ENCODE measurements around the gene SHD.
"Not testable (repeated sequence)": the region's sequence is repeated elsewhere in the genome, so short reads cannot be mapped to it uniquely, and the experiment has no call there.

Gene SHD

DNA sequence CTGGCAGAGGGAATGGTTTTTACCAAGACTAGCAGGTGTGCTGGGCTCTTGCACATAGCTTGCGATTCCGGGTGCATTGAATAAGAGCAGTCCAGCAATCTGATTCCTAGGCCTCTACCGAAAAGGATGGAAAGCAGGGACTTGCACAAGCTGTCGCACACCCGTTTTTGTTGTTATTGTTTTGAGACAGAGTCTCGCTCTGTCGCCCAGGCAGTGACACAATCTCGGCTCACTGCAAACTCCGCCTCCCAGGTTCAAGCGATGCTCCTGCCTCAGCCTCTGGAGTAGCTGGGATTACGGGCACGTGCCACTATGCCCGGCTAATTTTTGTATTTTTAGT, 44.2 kb upstream of the SHD start:
- TF ChIP-seq, protein P1, sequence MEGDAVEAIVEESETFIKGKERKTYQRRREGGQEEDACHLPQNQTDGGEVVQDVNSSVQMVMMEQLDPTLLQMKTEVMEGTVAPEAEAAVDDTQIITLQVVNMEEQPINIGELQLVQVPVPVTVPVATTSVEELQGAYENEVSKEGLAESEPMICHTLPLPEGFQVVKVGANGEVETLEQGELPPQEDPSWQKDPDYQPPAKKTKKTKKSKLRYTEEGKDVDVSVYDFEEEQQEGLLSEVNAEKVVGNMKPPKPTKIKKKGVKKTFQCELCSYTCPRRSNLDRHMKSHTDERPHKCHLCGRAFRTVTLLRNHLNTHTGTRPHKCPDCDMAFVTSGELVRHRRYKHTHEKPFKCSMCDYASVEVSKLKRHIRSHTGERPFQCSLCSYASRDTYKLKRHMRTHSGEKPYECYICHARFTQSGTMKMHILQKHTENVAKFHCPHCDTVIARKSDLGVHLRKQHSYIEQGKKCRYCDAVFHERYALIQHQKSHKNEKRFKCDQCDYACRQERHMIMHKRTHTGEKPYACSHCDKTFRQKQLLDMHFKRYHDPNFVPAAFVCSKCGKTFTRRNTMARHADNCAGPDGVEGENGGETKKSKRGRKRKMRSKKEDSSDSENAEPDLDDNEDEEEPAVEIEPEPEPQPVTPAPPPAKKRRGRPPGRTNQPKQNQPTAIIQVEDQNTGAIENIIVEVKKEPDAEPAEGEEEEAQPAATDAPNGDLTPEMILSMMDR (conservative IDR thresholded peaks at IDR 0.05; ENCODE audit: control insufficient read depth, insufficient read depth, low read depth, low read length), result no peak
- H3K4me3 ChIP-seq (ENCODE audit: control insufficient read depth, low read depth, low read length), result no peak overlapping the region
- DNase-seq (ENCODE audit: low read depth), result no peak

DNA sequence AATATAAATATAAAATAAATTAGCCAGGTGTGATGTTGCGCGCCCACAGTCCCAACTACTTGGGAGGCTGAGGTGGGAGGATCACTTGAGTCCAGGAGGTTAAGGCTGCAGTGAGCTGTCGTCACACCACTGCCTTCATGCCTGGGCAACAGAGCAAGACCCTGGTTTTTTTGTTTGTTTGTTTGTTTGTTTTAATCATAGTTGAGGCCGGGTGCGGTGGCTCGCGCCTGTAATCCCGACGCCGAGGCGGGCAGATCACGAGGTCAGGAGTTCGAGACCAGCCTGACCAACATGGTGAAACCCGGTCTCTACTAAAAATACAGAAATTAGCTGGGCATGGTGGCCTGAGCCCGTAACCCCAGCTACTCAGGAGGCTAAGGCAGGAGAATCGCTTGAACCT, 41.6 kb upstream of the SHD start:
- DNase-seq (ENCODE audit: low read depth); H3K4me3 ChIP-seq (ENCODE audit: control insufficient read depth, low read depth, low read length): not testable (repeated sequence)

- TF ChIP-seq, protein P1 (conservative IDR thresholded peaks at IDR 0.05; ENCODE audit: control insufficient read depth, insufficient read depth, low read depth, low read length), result no peak
- no peak overlapping the region for H3K4me3 ChIP-seq (ENCODE audit: control insufficient read depth, low read depth, low read length)
- DNase-seq (ENCODE audit: low read depth), result no peak
Measured at GRCh38 chr19:4238831-4239230, 40.2 kb upstream of the SHD start.

- TF ChIP-seq, protein P1 (conservative IDR thresholded peaks at IDR 0.05; ENCODE audit: control insufficient read depth, insufficient read depth, low read depth, low read length), result no peak
- DNase-seq (ENCODE audit: low read depth), result no peak
Measured at GRCh38 chr19:4241824-4242430, 37.1 kb upstream of the SHD start.

DNA sequence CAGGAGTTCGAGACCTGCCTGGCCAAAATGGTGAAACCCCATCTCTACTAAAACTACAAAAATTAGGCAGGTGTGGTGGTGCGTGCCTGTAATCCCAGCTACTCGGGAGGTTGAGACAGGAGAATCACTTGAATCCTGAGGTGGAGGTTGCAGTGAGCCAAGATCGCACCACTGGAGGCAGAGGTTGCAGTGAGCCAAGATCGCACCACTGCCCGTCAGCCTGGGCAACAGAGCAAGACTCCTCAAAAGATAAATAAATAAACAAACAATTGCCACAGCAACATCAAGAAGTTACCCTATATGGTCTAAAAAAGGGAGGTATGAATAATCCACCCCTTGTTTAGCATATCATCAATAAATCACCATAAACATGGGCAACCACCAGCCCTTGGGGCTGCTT, 33.1 kb upstream of the SHD start:
- H3K4me3 ChIP-seq (ENCODE audit: control insufficient read depth, low read depth, low read length), result not testable (repeated sequence)

More at GRCh38 chr19:4241824-4242430, 37.1 kb upstream of the SHD start:
- no peak overlapping the region for H3K4me3 ChIP-seq (ENCODE audit: control insufficient read depth, low read depth, low read length)

DNA sequence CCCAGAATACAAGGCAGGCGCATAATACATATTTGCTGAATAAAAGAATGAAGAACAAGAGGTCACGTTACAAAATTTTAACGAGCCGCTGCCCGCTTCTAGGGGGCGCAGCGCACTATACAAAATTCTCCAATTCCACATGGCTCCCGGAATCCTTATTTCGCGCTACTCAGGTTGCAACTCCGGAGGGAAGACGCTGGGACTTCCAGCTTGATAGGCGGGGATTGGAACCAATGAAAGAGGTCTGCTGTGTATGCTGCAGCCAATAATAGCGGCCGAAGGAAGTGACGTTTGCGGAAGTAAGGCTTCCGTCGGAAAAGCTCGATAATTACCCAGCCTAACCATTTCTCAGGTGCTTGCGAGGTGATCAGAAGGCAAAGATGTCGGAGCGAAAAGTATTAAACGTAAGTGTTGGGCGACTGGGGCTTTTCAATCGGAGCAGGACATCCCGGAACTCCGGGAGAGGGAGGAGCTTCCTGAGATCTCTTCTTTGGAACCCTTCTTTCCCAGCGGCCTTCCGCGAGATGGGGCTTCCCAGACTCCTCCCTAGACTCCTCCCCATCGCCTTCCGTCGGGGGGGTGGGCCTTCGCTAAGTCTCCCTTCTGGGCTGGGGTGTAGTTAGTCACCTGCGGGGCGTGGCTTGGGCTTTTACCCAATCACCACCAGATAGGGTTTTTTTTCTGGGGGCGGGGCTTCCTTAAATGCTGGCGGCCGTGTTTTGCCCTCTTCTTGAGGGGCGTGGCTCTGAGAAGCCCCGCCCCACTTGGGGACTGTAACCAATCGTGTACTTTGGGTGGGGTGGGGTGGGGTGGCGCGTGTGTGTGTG, 32.1 kb upstream of the SHD start, which contains the start of gene YJU2:
Gene YJU2, plus strand, starts transcription at position 314 of the 827 bp plus-strand sequence. Its CDS starts 67 bp downstream, at position 381.
- peak within 1 kb of the TSS; percentile 98 for H3K4me3 ChIP-seq (ENCODE audit: control insufficient read depth, low read depth, low read length)
- peak; percentile 99 for DNase-seq (ENCODE audit: low read depth)
- TF ChIP-seq, protein P1 (conservative IDR thresholded peaks at IDR 0.05; ENCODE audit: control insufficient read depth, insufficient read depth, low read depth, low read length), result peak; percentile 47

More for the DNA sequence above, 33.1 kb upstream of the SHD start:
- not testable (repeated sequence) for DNase-seq (ENCODE audit: low read depth)

DNA sequence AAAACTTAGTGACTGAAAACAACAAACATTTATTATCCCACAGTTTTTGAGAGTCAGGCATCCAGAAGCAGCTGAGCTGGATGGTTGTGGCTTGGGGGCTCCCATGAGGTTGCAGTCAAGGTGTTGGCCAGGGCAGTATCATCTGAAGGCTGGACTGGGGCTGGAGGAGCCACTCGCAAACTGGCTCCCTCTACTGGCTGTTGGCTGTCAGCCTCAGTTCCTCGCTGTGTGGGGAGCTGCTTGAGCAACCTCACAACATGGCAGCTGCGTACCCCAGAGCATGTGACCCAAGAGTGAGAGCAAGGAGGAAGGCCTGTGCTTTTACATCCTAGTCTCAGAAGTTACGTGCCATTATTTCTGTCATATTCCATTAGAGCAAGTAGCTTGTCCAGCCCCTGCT, 22.5 kb upstream of the SHD start:
- H3K4me3 ChIP-seq (ENCODE audit: control insufficient read depth, low read depth, low read length), result no peak overlapping the region
- TF ChIP-seq, protein P1 (conservative IDR thresholded peaks at IDR 0.05; ENCODE audit: control insufficient read depth, insufficient read depth, low read depth, low read length), result peak; percentile 19
- DNase-seq (ENCODE audit: low read depth), result peak; percentile 6

Measured in fibroblast of mammary gland (primary cell).